Brain microvascular endothelial cell (primary cell): ENCODE results near the gene TMEM132D.

Source experiments
- DNase-seq: peaks from one replicate; pipeline ENCODE4 v3.0.0-alpha.2; 2020
- H3K27ac ChIP-seq: fragments of 250-450 bp; sonication (Bioruptor Pico); 2 replicates; pipeline ENCODE4 v1.5.1; 2020; ENCODE audit warnings: mild to moderate bottlenecking, moderate library complexity
- H3K27me3 ChIP-seq: fragments of 250-450 bp; sonication (Bioruptor Pico); replicated peaks from 2 replicates; pipeline ENCODE4 v1.5.1; 2020; ENCODE audit warnings: mild to moderate bottlenecking
- H3K36me3 ChIP-seq: fragments of 250-450 bp; sonication (Bioruptor Pico); replicated peaks from 2 replicates; pipeline ENCODE4 v1.5.1; 2020; ENCODE audit warnings: mild to moderate bottlenecking
- H3K4me3 ChIP-seq: 2 replicates; pipeline ENCODE4 v1.5.1; 2011; ENCODE audit warnings: low read depth, mild to moderate bottlenecking, control low read depth, low read length, moderate library complexity
- in situ Hi-C: cut with HindIII; loops from 2 replicates; pipeline ENCODE4 v1.10.0; 2017; ENCODE audit warnings: low sequenced_read_pairs, low pct_ligation_motif_present
- TF ChIP-seq, protein P1 (sequence below): IDR thresholded peaks from 2 replicates; pipeline ENCODE4 v1.5.1; 2011; ENCODE audit warnings: low read depth, mild to moderate bottlenecking, moderate library complexity, low read length, control low read depth, inconsistent platforms; ENCODE audit errors: missing control alignments

Gene TMEM132D

DNA sequence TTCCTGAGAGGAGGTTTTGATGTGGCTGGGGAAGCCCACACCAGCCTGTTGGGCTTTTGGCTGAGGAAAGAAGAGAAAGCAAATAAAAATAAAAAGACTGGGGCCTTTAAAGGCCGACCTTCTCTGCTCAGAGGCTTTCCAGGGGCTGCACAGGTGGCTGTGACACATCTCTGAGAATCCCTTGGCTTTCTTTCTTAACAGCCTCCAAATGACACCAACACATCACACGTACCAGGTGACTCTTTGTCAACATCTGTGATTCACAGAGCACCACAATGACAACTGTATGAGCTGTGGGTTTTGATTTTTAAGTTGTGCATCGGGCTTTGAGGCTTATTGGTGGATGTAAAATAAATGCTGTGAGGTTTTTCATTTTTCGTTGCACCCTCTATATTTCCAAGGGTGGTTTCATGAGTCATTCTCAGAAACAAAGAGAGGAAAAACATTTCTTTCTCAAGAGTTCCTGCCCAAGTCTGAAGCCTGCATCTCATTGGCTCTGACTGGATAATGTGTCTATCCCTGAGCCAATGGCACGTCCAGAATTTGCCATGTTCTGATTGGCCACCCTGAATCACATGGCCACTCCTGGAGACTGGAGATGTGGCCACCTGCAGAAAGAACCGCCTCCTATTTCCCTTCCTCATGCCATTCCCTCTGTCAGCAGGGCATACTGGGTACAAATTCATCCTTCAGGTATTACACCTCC is 701.6 kb downstream of the TMEM132D start:
- in situ Hi-C loops, result no loop called here
- DNase-seq, result no peak
- TF ChIP-seq, protein P1, sequence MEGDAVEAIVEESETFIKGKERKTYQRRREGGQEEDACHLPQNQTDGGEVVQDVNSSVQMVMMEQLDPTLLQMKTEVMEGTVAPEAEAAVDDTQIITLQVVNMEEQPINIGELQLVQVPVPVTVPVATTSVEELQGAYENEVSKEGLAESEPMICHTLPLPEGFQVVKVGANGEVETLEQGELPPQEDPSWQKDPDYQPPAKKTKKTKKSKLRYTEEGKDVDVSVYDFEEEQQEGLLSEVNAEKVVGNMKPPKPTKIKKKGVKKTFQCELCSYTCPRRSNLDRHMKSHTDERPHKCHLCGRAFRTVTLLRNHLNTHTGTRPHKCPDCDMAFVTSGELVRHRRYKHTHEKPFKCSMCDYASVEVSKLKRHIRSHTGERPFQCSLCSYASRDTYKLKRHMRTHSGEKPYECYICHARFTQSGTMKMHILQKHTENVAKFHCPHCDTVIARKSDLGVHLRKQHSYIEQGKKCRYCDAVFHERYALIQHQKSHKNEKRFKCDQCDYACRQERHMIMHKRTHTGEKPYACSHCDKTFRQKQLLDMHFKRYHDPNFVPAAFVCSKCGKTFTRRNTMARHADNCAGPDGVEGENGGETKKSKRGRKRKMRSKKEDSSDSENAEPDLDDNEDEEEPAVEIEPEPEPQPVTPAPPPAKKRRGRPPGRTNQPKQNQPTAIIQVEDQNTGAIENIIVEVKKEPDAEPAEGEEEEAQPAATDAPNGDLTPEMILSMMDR, result no peak
- Histone ChIP-seq H3K4me3 (no peak overlapping the region), H3K27ac (no peak overlapping the region), H3K27me3 (no peaks in the 10 kb centered on the region), H3K36me3 (no peaks in the 10 kb centered on the region)

DNA sequence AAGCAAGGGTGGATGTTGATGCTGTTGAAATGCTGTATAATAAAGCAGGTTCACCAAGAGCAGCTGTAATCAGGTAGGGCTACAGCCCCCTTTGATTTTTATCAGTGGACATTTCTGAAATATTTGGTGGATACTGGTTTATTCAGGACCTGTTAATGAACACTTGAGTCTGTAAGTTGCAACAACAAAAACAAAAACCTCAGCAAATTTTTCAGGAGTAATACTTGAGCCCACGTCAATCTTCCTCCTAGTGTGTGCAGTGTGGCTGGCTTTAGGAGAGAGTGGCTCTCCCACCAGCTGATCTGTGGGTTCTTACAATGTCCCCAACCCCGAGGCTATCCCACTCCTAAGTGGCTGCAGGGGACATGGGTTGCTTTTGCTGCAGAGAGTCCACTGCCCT is 702.8 kb downstream of the TMEM132D start:
- TF ChIP-seq, protein P1, result no peak

DNA sequence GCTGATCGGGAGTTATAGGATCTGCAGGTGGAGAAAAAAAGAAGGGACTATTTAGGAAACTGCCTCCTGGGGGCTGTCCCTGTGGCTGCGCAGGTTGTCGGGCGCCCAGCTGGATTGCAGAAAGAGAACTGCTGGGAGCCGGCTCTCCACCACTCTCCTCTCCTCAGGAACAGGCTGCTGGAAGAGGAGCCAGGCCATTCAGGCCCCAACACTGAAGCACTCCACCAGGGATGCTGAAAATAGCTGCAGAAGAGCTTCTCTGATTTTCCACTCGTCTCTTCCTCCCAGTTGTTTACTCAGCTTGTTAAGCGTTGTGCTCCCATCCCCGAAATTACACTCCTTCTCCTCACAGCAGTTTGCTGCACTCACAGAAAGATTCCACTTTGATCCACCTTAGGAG is 703.2 kb downstream of the TMEM132D start:
- TF ChIP-seq, protein P1, result no peak
- Histone ChIP-seq H3K36me3 (no peaks in the 10 kb centered on the region), H3K27me3 (no peaks in the 10 kb centered on the region), H3K4me3 (no peak overlapping the region), H3K27ac (no peak overlapping the region)
- in situ Hi-C loops, result no loop called here
- DNase-seq, result no peak

More for the DNA sequence above, 702.8 kb downstream of the TMEM132D start:
- Histone ChIP-seq H3K4me3 (no peak overlapping the region), H3K36me3 (no peaks in the 10 kb centered on the region), H3K27ac (no peak overlapping the region), H3K27me3 (no peaks in the 10 kb centered on the region)
- in situ Hi-C loops, result no loop called here
- no peak for DNase-seq

DNA sequence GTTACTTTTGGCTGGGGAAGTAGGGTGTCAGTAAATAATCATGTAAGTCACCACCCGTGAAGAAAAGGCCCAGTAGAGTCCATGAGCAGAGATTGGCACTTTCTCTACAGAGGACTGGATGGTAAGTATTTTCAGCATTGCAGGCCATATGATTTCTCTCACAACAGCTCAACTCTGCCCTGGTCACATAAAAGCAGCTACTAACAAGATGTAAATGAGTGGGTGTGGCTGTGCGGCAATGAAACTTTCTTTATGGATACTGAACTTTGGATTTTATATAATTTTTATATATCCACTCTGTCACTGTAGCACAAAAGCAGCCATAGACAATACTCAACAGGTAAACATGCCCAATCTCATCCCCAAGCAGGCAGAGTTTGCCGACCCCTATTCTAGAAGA is 706.9 kb downstream of the TMEM132D start:
- in situ Hi-C loops, result no loop called here
- Histone ChIP-seq H3K4me3 (no peak overlapping the region), H3K27ac (no peak overlapping the region), H3K36me3 (no peaks in the 10 kb centered on the region), H3K27me3 (no peaks in the 10 kb centered on the region)
- TF ChIP-seq, protein P1, result no peak
- no peak for DNase-seq

DNA sequence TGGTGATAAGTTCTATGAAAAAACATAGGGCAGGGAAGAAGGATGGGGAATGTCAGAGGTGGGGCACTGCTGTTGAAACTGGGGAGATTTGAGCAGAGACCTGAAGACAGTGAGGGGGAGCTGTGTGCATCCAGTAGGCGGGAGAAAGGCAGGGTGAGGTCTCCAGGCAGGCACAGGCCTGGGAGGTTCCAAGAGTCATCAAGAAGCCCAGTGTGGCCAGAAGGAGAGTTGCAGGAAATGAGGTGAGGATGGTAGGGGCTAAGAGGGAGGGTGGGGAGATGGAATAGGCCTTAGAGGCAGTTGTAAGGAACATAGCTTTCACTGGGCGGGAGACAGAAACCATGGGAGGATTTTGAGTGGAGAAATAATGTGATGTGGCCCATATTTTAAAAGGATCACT is 708.7 kb downstream of the TMEM132D start:
- in situ Hi-C loops, result no loop called here
- TF ChIP-seq, protein P1, result no peak
- H3K36me3 ChIP-seq, result no peaks in the 10 kb centered on the region
- no peak for DNase-seq
- no peaks in the 10 kb centered on the region for H3K27me3 ChIP-seq
- no peak overlapping the region for H3K27ac ChIP-seq
- H3K4me3 ChIP-seq, result no peak overlapping the region
